SK-N-SH treated with all-trans-retinoic acid at 6 μM for 48 hours (cell line): ENCODE measurements around the gene TBC1D12.

ENCODE experiments used
- CREB5 ChIP-seq: fragments of 250-450 bp; sonication (Bioruptor Pico); IDR thresholded peaks from 2 replicates; pipeline ENCODE4 v1.5.1; 2020; ENCODE audit warnings: low read depth, mild to moderate bottlenecking, moderate library complexity
- CSRNP3 ChIP-seq: fragments of 250-450 bp; sonication (Bioruptor Pico); IDR thresholded peaks from 2 replicates; pipeline ENCODE4 v1.5.1; 2021; ENCODE audit warnings: mild to moderate bottlenecking, moderate library complexity
- ISL1 ChIP-seq: fragments of 250-450 bp; sonication (Bioruptor Pico); IDR thresholded peaks from 2 replicates; pipeline ENCODE4 v2.1.2; 2022; ENCODE audit warnings: mild to moderate bottlenecking, moderate library complexity
- OSR1 ChIP-seq: fragments of 250-450 bp; sonication (Bioruptor Pico); IDR thresholded peaks from 2 replicates; pipeline ENCODE4 v1.8.0; 2022; ENCODE audit warnings: moderate library complexity, mild to moderate bottlenecking, inconsistent platforms
- PPARA ChIP-seq: fragments of 250-450 bp; sonication (Bioruptor Pico); IDR thresholded peaks from 2 replicates; pipeline ENCODE4 v1.5.0; 2020; ENCODE audit warnings: mild to moderate bottlenecking, borderline replicate concordance
- TSHZ2 ChIP-seq: fragments of 250-450 bp; sonication (Bioruptor Pico); IDR thresholded peaks from 2 replicates; pipeline ENCODE4 v1.5.0; 2020; ENCODE audit warnings: mild to moderate bottlenecking, moderate library complexity
- ZFP30 ChIP-seq: fragments of 450-650 bp; formaldehyde crosslinking; IDR thresholded peaks from 2 replicates; pipeline ENCODE4 v1.5.0; 2022; ENCODE audit warnings: mild to moderate bottlenecking, moderate library complexity
- ZNF565 ChIP-seq: fragments of 450-650 bp; formaldehyde crosslinking; conservative IDR thresholded peaks from 2 replicates; pipeline ENCODE4 v1.5.0; 2020; ENCODE audit warnings: low read depth, mild to moderate bottlenecking, moderate library complexity
- ZNF70 ChIP-seq: fragments of 450-650 bp; formaldehyde crosslinking; IDR thresholded peaks from 2 replicates; pipeline ENCODE4 v1.5.0; 2020; ENCODE audit warnings: mild to moderate bottlenecking, moderate library complexity

- TF ChIP-seq PPARA (CRISPR knock-in tag) (no peak), CSRNP3 (CRISPR knock-in tag) (no peak), ZNF565 (CRISPR knock-in tag) (no peak), ISL1 (CRISPR knock-in tag) (no peak), OSR1 (CRISPR knock-in tag) (no peak), ZFP30 (CRISPR knock-in tag) (no peak), CREB5 (no peak), TSHZ2 (CRISPR knock-in tag) (no peak), ZNF70 (CRISPR knock-in tag) (no peak)
Observed at GRCh38 chr10:94413361-94413760, 11.0 kb downstream of the TBC1D12 start.
